OCI-LY7 (cell line): ENCODE data around the gene GALNT2. TPM values are rescaled to one million over a fixed set of nuclear protein-coding genes. Genes with fewer than 3 reads are reported as not detected.

Source experiments
- BruUV-seq: library from RNA; stranded (reverse); fragments of 400-500 nt; replicated peaks from 2 replicates; lab custom pipeline; 2021; lab: Mats Ljungman, UMichigan
- CTCF ChIA-PET: fragments of 300-600 bp; sonication (Branson Sonifier 250); formaldehyde crosslinking; loops from one replicate; lab custom pipeline; 2022; ENCODE audit warnings: antibody characterized with exemption; ENCODE audit not compliant: unreplicated experiment; lab: Charles Lee
- POLR2A ChIA-PET: fragments of 300-600 bp; sonication (Branson Sonifier 250); formaldehyde crosslinking; loops from one replicate; lab custom pipeline; 2022; ENCODE audit warnings: antibody characterized with exemption; lab: Charles Lee
- DNase-seq: peaks from one replicate; pipeline ENCODE4 v3.0.0-alpha.2; 2015; ENCODE audit warnings: low spot score
- H2AFZ ChIP-seq: fragments of 200-600 bp; sonication (generic), shearing (Covaris generic); 2 replicates; pipeline ENCODE4 v1.6.1; 2014; ENCODE audit warnings: mild to moderate bottlenecking, antibody characterized with exemption, low read length, moderate library complexity
- H3K27ac ChIP-seq: fragments of 200-600 bp; sonication (generic); 2 replicates; pipeline ENCODE4 v1.5.1; 2014; ENCODE audit warnings: mixed run types, low read depth, mild to moderate bottlenecking, moderate library complexity, low read length, inconsistent platforms; ENCODE audit not compliant: poor library complexity, severe bottlenecking
- H3K36me3 ChIP-seq: fragments of 200-600 bp; sonication (generic); 2 replicates; pipeline ENCODE4 v1.6.1; 2014; ENCODE audit warnings: mild to moderate bottlenecking, antibody characterized with exemption, low read length, moderate library complexity, mixed read lengths; ENCODE audit not compliant: insufficient read depth
- H3K4me1 ChIP-seq: fragments of 200-600 bp; sonication (generic); 2 replicates; pipeline ENCODE4 v1.5.1; 2014; ENCODE audit warnings: mild to moderate bottlenecking, low read length; ENCODE audit not compliant: insufficient read depth, poor library complexity, severe bottlenecking
- H3K4me2 ChIP-seq: fragments of 200-600 bp; sonication (generic); 2 replicates; pipeline ENCODE4 v1.6.1; 2014; ENCODE audit warnings: mild to moderate bottlenecking, low read length
- H3K4me3 ChIP-seq: fragments of 200-600 bp; sonication (generic); 2 replicates; pipeline ENCODE4 v1.5.1; 2014; ENCODE audit warnings: mild to moderate bottlenecking, low read depth, low read length; ENCODE audit not compliant: poor library complexity, severe bottlenecking
- H3K79me2 ChIP-seq: fragments of 200-600 bp; sonication (generic); 2 replicates; pipeline ENCODE4 v1.6.1; 2016; ENCODE audit warnings: low read depth, mild to moderate bottlenecking, low read length, moderate library complexity, mixed read lengths; ENCODE audit not compliant: insufficient read depth
- H3K9me2 ChIP-seq: fragments of 200-600 bp; sonication (generic); 2 replicates; pipeline ENCODE4 v1.6.1; 2016; ENCODE audit warnings: mild to moderate bottlenecking, low read length, mixed read lengths; ENCODE audit not compliant: insufficient read depth
- H3K9me3 ChIP-seq: fragments of 200-600 bp; sonication (generic); 2 replicates; pipeline ENCODE4 v1.6.1; 2014; ENCODE audit warnings: mild to moderate bottlenecking, mixed run types, low read length, mixed read lengths
- H4K20me1 ChIP-seq: fragments of 200-600 bp; sonication (generic); 2 replicates; pipeline ENCODE4 v1.6.1; 2014; ENCODE audit warnings: mild to moderate bottlenecking, antibody characterized with exemption, low read length, moderate library complexity, mixed read lengths; ENCODE audit not compliant: insufficient read depth
- CTCF ChIP-seq: fragments of 200-600 bp; sonication (generic); conservative IDR thresholded peaks from 2 replicates; pipeline ENCODE4 v1.5.1; 2014; ENCODE audit warnings: mild to moderate bottlenecking, antibody characterized with exemption, low read length, moderate library complexity, mixed read lengths
- EZH2phosphoT487 ChIP-seq: fragments of 200-600 bp; sonication (generic); IDR thresholded peaks from 2 replicates; pipeline ENCODE4 v1.6.1; 2018; ENCODE audit warnings: low read depth, borderline replicate concordance, mild to moderate bottlenecking, mixed run types, antibody characterized with exemption, low read length, moderate library complexity, mixed read lengths
- intact Hi-C: fragments of 100-400 bp; cut with micrococcal nuclease; formaldehyde crosslinking; loops from one replicate; pipeline ENCODE4 v1.10.0; 2022; ENCODE audit not compliant: unreplicated experiment
- total RNA-seq, 2 experiments: library from RNA; depleted of rRNA in 1 of 2; stranded (reverse); fragments of >200 nt in 1 of 2; shearing (Covaris generic) in 1 of 2; gene quantifications; 2 replicates each; pipeline ENCODE4 v1.2.3, GENCODE V29; 2014 to 2022

The GALNT2 gene
- total RNA-seq, 2 experiments from 2014 or later, result 29.9 to 67.3 TPM

GRCh38 chr1:230067419-230067870 is 407 bp downstream of the GALNT2 start:
- Histone ChIP-seq H3K27ac (peak overlapping the region; percentile 36), H3K79me2 (peaks cover 34% of the 10 kb centered on the region), H3K9me2 (no peaks in the 10 kb centered on the region), H3K4me2 (peak overlapping the region; percentile 85), H3K4me3 (peak overlapping the region; percentile 92), H3K9me3 (peaks cover 20% of the 10 kb centered on the region), H3K4me1 (peaks cover 26% of the 10 kb centered on the region), H3K36me3 (no peaks in the 10 kb centered on the region), H2AFZ (no peak overlapping the region; the same call in 1 of the 2 replicates), H4K20me1 (peaks cover 23% of the 10 kb centered on the region)
- no peak for DNase-seq
- ChIA-PET CTCF (no interaction called here), POLR2A (interaction anchor here (0.7 kb wide), 1 partner anchor 903 kb away, joined by 3 read pairs; no protein-coding TSS in a partner anchor)
- BruUV-seq, result no TSS peak
- 0 out of 2 replicates have a peak, but pooled peaks have one; percentile 17 for TF ChIP-seq CTCF
- no peak for TF ChIP-seq EZH2phosphoT487
- intact Hi-C loops, result loop anchor here (1.0 to 5.0 kb wide), 4 partner anchors 56 to 441 kb away; partner anchors contain the start of genes TAF5L and URB2

GRCh38 chr1:230067871-230068620 is 1.0 kb downstream of the GALNT2 start:
- Histone ChIP-seq H3K9me3 (0 out of 2 replicates have a peak, but pooled peaks cover 17% of the 10 kb centered on the region), H3K79me2 (peaks cover 34% of the 10 kb centered on the region), H3K4me1 (peaks cover 26% of the 10 kb centered on the region), H2AFZ (no peak overlapping the region), H3K9me2 (no peaks in the 10 kb centered on the region), H3K27ac (no peak overlapping the region), H3K36me3 (no peaks in the 10 kb centered on the region), H3K4me2 (peak overlapping the region; percentile 85), H4K20me1 (peaks cover 23% of the 10 kb centered on the region), H3K4me3 (peak overlapping the region; percentile 92)
- POLR2A ChIA-PET, result no interaction called here
- TF ChIP-seq EZH2phosphoT487 (no peak), CTCF (no peak)
- intact Hi-C loops, result loop anchor here (1.0 to 5.0 kb wide), 5 partner anchors 55 to 509 kb away; partner anchors contain the start of genes ABCB10, TAF5L and URB2
- peak; percentile 38 for DNase-seq
- no TSS peak for BruUV-seq
- CTCF ChIA-PET, result no interaction called here

GRCh38 chr1:230068621-230068873 is 1.5 kb downstream of the GALNT2 start:
- H3K9me2 ChIP-seq, result no peaks in the 10 kb centered on the region
- peak overlapping the region; percentile 92 for H3K4me3 ChIP-seq
- H2AFZ ChIP-seq, result no peak overlapping the region
- no peak for DNase-seq
- H3K36me3 ChIP-seq, result no peaks in the 10 kb centered on the region
- ChIA-PET CTCF (no interaction called here), POLR2A (no interaction called here)
- no peak for TF ChIP-seq EZH2phosphoT487
- no peak for TF ChIP-seq CTCF
- intact Hi-C loops, result loop anchor here (2.0 to 5.0 kb wide), 2 partner anchors 99 to 510 kb away; partner anchors contain the start of gene ABCB10
- H3K79me2 ChIP-seq, result peaks cover 39% of the 10 kb centered on the region
- H3K4me1 ChIP-seq, result peaks cover 26% of the 10 kb centered on the region
- no peak overlapping the region for H3K27ac ChIP-seq
- H3K9me3 ChIP-seq, result 0 out of 2 replicates have a peak, but pooled peaks cover 13% of the 10 kb centered on the region
- peaks cover 23% of the 10 kb centered on the region for H4K20me1 ChIP-seq
- no TSS peak for BruUV-seq
- peak overlapping the region; percentile 85 for H3K4me2 ChIP-seq
